ENCODE data around the gene SELL.
A peak's percentile ranks its signal among the peaks of the same experiment; 100 is the strongest.
"Not testable (repeated sequence)": the region's sequence is repeated elsewhere in the genome, so short reads cannot be mapped to it uniquely, and the experiment has no call there.

Gene SELL

DNA sequence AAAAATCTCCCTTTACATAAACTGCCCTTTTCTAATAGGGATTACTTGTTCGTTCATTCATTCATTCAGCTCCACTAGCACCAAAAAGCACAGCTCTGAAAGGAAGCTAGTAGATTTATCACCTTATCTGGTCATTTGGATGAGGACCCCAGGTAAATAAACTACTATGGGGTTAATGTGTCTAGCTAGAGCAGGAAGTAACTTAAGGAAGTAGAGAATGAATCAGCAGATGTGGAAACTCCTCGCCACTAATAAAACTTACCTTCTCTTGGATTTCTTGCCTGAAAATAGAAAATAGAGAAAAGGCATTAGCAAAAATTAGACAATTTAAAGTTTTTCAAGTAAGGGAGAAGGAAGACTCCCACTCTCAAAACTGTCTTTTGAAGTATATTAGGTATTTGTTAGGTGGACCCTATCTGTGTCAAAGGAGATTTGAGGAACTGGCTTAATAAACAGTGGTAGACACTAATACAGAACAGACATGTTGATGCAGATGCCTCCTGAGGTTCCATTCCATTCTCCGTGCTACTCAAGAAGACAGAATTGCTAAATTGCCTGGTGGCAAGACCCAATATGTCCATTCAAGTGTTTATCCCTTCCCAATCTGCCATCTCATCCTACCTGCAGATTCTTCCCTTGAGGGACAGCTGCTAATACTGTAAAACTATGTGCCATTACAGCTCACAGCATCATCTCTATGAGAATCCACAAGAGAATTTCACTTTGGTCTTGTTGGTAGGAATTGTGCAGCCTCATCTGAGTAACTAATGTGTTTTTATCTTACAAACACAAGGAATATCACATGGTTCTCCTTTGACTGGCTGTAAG lies 14.9 kb downstream of the SELL start:
- no peaks in the 10 kb centered on the region for H3K9me3 Mint-ChIP-seq
- peaks cover 64% of the 10 kb centered on the region for H3K4me1 Mint-ChIP-seq (ENCODE audit: low read depth)
- H3K4me3 Mint-ChIP-seq = no peak overlapping the region
- no peaks in the 10 kb centered on the region for H3K27me3 Mint-ChIP-seq
- H3K36me3 Mint-ChIP-seq (ENCODE audit: low read depth) = no peaks in the 10 kb centered on the region
- no peak overlapping the region for H3K27ac Mint-ChIP-seq
- intact Hi-C loops (cut with micrococcal nuclease) = no loop called here

DNA sequence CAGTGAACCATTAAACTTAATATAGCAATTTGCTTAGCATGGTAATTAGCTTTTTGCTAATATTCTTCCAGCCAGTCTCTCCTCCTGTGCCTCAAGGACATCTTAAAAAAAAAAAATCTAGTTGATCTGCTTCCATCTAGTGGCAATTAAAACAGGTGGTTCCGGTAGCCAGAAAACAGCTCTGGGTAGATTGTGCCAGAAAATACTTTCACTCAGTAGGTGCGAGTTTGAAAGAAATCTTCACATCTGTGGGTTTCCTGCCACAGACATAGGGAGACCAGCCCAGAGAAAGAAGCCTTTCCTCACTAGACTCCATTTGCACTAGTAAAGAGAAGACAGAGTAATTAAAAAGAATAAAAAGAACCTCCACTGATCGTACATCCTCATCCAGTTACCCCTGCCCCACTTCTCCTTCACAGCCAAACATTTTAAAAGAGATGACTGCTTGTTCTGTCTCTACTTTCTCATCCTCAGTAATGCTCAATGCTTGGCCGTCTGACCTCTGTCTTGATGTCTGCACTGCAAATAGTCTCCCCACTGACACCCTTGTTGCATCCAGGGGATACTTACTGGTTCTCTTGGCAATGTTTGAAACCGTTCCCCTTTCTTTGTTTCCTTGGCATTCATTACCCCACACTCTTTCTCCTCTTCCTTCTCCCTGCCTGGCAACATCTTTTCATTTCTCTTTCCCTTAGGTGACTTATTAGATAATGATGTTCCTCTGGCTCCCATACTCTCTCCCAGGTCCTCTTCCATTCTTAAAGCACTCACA lies 16.9 kb downstream of the SELL start:
- Mint-ChIP-seq H3K4me1 (ENCODE audit: low read depth) (peaks cover 72% of the 10 kb centered on the region), H3K4me3 (no peak overlapping the region), H3K27me3 (no peaks in the 10 kb centered on the region), H3K9me3 (no peaks in the 10 kb centered on the region), H3K27ac (peak overlapping the region; percentile 2), H3K36me3 (ENCODE audit: low read depth) (no peaks in the 10 kb centered on the region)
- intact Hi-C loops (cut with micrococcal nuclease) = no loop called here

- intact Hi-C loops (cut with micrococcal nuclease) = no loop called here
- no peaks in the 10 kb centered on the region for H3K27me3 Mint-ChIP-seq
- H3K4me1 Mint-ChIP-seq (ENCODE audit: low read depth) = peaks cover 60% of the 10 kb centered on the region
- no peak overlapping the region for H3K4me3 Mint-ChIP-seq
- no peaks in the 10 kb centered on the region for H3K36me3 Mint-ChIP-seq (ENCODE audit: low read depth)
- no peak overlapping the region for H3K27ac Mint-ChIP-seq
- H3K9me3 Mint-ChIP-seq = no peaks in the 10 kb centered on the region
Measured at GRCh38 chr1:169692756-169693460, 18.5 kb downstream of the SELL start.

DNA sequence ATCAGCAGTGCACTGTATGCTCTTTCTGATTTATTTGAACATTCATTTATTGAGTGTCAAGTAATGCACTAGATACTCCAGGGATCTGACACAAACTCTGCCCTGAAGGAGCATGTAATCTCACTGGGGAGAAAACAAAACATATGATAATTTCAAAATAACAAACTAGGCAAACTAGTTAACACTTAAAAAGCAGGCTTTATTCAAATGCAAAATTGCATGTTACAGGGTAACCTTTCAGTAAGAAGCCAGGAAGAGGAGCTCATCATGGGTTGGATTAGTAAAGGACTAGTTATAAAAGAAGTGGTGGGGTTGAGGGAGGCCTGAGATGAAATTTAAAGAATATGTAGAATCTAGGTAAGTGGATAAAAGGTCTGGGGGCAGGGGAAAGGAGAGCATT lies 20.9 kb downstream of the SELL start:
- H3K4me3 Mint-ChIP-seq = no peak overlapping the region
- no peaks in the 10 kb centered on the region for H3K27me3 Mint-ChIP-seq
- H3K27ac Mint-ChIP-seq = no peak overlapping the region
- H3K9me3 Mint-ChIP-seq = no peaks in the 10 kb centered on the region
- peaks cover 44% of the 10 kb centered on the region for H3K4me1 Mint-ChIP-seq (ENCODE audit: low read depth)
- intact Hi-C loops (cut with micrococcal nuclease) = no loop called here
- no peaks in the 10 kb centered on the region for H3K36me3 Mint-ChIP-seq (ENCODE audit: low read depth)

GRCh38 chr1:169689395-169689794 lies 22.0 kb downstream of the SELL start:
- Mint-ChIP-seq H3K4me3 (no peak overlapping the region), H3K27me3 (no peaks in the 10 kb centered on the region), H3K9me3 (no peaks in the 10 kb centered on the region), H3K4me1 (ENCODE audit: low read depth) (peaks cover 33% of the 10 kb centered on the region), H3K36me3 (ENCODE audit: low read depth) (no peaks in the 10 kb centered on the region), H3K27ac (no peak overlapping the region)
- intact Hi-C loops (cut with micrococcal nuclease) = no loop called here

- H3K27ac Mint-ChIP-seq; H3K27me3 Mint-ChIP-seq; H3K4me3 Mint-ChIP-seq; H3K36me3 Mint-ChIP-seq (ENCODE audit: low read depth); intact Hi-C loops (cut with micrococcal nuclease); H3K9me3 Mint-ChIP-seq: not testable (repeated sequence)
- H3K4me1 Mint-ChIP-seq (ENCODE audit: low read depth) = peaks cover 24% of the 10 kb centered on the region
Measured at GRCh38 chr1:169688377-169688776, 23.0 kb downstream of the SELL start.

DNA sequence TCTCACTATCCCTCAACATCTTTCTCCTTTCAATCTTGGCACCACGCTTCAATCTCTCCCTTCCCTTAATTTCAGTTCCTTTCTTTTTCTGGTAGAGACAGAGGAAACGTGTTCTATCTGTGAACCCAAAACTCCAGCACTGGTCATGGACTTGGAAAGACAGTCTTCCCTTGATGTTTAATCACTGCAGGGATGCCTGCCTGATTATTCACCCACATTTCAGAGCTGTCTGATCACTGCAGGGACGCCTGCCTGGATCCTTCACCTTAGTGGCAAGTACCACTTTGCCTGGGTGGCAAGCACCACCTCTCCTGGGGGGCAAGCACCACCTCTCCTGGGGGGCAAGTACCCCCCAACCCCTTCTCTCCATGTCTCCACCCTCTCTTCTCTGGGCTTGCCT lies 27.8 kb downstream of the SELL start:
- intact Hi-C loops (cut with micrococcal nuclease) = no loop called here

DNA sequence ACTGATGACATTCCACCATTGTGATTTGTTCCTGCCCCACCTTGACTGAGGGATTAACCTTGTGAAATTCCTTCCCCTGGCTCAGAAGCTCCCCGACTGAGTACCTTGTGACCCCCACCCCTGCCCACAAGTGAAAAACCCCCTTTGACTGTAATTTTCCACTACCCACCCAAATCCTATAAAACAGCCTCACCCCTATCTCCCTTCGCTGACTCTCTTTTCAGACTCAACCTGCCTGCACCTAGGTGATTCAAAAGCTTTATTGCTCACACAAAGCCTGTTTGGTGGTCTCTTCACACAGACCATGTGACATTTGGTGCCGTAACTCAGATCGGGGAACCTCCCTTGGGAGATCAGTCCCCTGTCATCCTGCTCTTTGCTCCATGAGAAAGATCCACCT lies 28.3 kb downstream of the SELL start:
- H3K36me3 Mint-ChIP-seq (ENCODE audit: low read depth); H3K4me3 Mint-ChIP-seq; H3K27me3 Mint-ChIP-seq; H3K27ac Mint-ChIP-seq; H3K4me1 Mint-ChIP-seq (ENCODE audit: low read depth); H3K9me3 Mint-ChIP-seq; intact Hi-C loops (cut with micrococcal nuclease): not testable (repeated sequence)

More for the DNA sequence above, 27.8 kb downstream of the SELL start:
- H3K27me3 Mint-ChIP-seq = no peaks in the 10 kb centered on the region
- no peak overlapping the region for H3K4me3 Mint-ChIP-seq
- no peaks in the 10 kb centered on the region for H3K9me3 Mint-ChIP-seq
- H3K36me3 Mint-ChIP-seq (ENCODE audit: low read depth) = no peaks in the 10 kb centered on the region
- no peaks in the 10 kb centered on the region for H3K4me1 Mint-ChIP-seq (ENCODE audit: low read depth)
- no peak overlapping the region for H3K27ac Mint-ChIP-seq

DNA sequence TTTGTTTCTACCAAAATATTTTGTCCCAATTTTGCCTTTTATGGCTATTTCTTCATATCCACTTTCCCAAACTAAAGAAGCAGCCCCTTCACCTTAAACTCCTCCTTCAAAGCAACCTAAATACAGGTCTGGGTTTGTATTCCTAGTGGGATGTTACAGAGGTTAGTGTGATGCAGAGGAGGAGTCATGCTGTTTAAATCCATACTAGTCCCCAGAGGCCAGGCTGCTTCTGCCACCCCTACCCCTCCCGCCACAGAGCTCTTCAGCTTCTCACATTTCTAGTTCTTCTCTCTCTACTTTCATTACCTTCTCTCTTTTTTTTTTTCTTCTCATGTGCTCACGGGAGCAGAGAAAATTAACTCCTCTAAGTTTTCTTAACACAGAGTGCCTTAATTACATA lies 29.3 kb downstream of the SELL start:
- Mint-ChIP-seq H3K4me3 (no peak overlapping the region), H3K27ac (no peak overlapping the region), H3K4me1 (ENCODE audit: low read depth) (peaks cover under 1% of the 10 kb centered on the region), H3K27me3 (no peaks in the 10 kb centered on the region), H3K36me3 (ENCODE audit: low read depth) (no peaks in the 10 kb centered on the region), H3K9me3 (no peaks in the 10 kb centered on the region)
- intact Hi-C loops (cut with micrococcal nuclease) = no loop called here

- no peaks in the 10 kb centered on the region for H3K36me3 Mint-ChIP-seq (ENCODE audit: low read depth)
- H3K4me1 Mint-ChIP-seq (ENCODE audit: low read depth) = peaks cover 9% of the 10 kb centered on the region
- no peak overlapping the region for H3K4me3 Mint-ChIP-seq
- intact Hi-C loops (cut with micrococcal nuclease) = no loop called here
- H3K9me3 Mint-ChIP-seq = no peaks in the 10 kb centered on the region
- H3K27ac Mint-ChIP-seq = no peak overlapping the region
- H3K27me3 Mint-ChIP-seq = no peaks in the 10 kb centered on the region
Measured at GRCh38 chr1:169681140-169681539, 30.3 kb downstream of the SELL start.

- Mint-ChIP-seq H3K9me3 (no peaks in the 10 kb centered on the region), H3K36me3 (ENCODE audit: low read depth) (no peaks in the 10 kb centered on the region), H3K4me3 (no peak overlapping the region), H3K4me1 (ENCODE audit: low read depth) (peaks cover 13% of the 10 kb centered on the region), H3K27ac (no peak overlapping the region), H3K27me3 (no peaks in the 10 kb centered on the region)
- intact Hi-C loops (cut with micrococcal nuclease) = no loop called here
Measured at GRCh38 chr1:169680377-169681019, 30.9 kb downstream of the SELL start.

DNA sequence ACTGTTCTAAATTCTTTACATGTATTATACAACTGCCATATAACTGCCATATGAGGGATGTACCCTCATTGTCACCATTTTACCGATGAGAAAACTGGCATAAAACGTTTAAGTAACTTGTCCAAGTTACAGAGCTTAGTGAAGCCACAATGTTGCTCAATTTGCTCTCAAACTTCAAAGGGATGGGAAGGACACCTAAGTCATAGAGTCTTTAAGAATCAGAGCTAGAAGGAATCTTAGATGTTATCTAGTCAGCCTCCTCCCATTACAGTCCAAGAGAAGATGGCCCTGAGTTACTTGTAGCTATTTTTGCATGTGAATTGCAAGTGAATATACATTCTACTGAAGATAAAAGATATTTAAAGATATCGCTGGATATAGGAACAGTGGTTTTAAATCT lies 31.7 kb downstream of the SELL start:
- H3K4me3 Mint-ChIP-seq = no peak overlapping the region
- no peak overlapping the region for H3K27ac Mint-ChIP-seq
- H3K9me3 Mint-ChIP-seq = no peaks in the 10 kb centered on the region
- H3K36me3 Mint-ChIP-seq (ENCODE audit: low read depth) = no peaks in the 10 kb centered on the region
- intact Hi-C loops (cut with micrococcal nuclease) = no loop called here
- H3K27me3 Mint-ChIP-seq = no peaks in the 10 kb centered on the region
- H3K4me1 Mint-ChIP-seq (ENCODE audit: low read depth) = peaks cover 13% of the 10 kb centered on the region

DNA sequence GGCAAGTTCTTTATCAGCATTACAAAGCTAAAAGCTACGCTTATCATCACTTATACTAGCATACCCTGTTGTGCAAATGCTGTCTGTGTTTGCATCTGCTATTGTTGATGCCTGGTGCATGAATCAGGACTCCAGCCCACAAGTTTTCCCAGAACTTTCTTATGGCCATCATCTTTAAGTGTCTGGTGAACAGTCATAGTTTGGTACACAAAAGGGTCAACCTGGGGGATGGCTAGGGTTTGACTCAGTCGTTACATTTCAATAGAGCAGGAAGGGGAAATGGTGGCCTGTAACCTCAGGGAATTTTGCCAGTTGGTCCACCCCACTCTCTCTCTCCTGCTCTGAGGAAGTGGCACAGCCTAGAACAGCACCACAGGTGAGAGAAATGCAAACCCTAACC lies 35.4 kb downstream of the SELL start:
- Mint-ChIP-seq H3K27ac (no peak overlapping the region), H3K36me3 (ENCODE audit: low read depth) (no peaks in the 10 kb centered on the region), H3K27me3 (no peaks in the 10 kb centered on the region), H3K9me3 (peaks cover 7% of the 10 kb centered on the region), H3K4me1 (ENCODE audit: low read depth) (peaks cover 13% of the 10 kb centered on the region), H3K4me3 (no peak overlapping the region)
- intact Hi-C loops (cut with micrococcal nuclease) = no loop called here

- Mint-ChIP-seq H3K36me3 (ENCODE audit: low read depth) (no peaks in the 10 kb centered on the region), H3K27ac (no peak overlapping the region), H3K4me3 (no peak overlapping the region), H3K27me3 (no peaks in the 10 kb centered on the region), H3K9me3 (peaks cover 7% of the 10 kb centered on the region), H3K4me1 (ENCODE audit: low read depth) (peaks cover 25% of the 10 kb centered on the region)
- intact Hi-C loops (cut with micrococcal nuclease) = no loop called here
Measured at GRCh38 chr1:169670836-169671235, 40.6 kb downstream of the SELL start.

All from dendritic cell treated with granulocyte-macrophage colony-stimulating factor and Interleukin-4, amounts not matched to agents 40 ng/mL and 50 ng/mL, for 4 days (primary cell).